ENCODE results near the gene RENBP. TPM values are rescaled to one million over a fixed set of nuclear protein-coding genes. Genes with fewer than 3 reads are reported as not detected.

Gene RENBP
- polyA plus RNA-seq, 3 donors = 2.7 to 125 (median 3.8) TPM

DNA sequence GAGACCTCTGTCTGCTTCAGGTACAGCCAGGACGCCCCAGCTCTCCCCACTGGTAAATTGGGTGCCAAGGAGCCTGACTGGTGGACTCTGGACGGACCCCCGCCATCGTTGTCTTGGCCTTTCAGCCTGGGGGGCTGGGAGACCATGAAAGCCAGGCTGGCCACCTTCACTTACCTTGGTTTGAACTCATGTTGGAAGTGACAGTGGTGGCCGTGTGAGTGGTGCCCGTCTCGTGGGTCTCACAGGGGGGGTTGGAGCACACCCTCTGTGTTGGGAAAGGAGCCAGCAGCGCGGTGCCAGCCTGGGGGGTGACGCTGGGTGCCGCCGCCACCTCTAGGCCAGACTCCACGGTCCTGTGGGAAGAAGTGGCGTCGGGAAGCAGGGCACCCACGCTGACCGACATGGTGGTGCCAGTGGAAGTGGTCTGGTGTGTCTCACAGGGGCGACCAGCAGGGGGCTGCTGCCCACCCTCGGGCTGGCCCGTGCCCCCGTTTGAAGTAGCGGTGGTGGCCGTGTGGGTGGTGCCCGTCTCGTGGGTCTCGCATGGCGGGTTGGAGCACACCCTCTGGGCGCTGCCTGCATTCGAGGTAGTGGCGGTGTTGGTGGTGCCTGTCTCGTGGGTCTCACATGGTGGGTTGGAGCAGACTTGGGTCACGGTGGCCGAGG lies 9.6 kb upstream of the RENBP start:
- peaks cover 6% of the 10 kb centered on the region for H3K79me2 ChIP-seq (ENCODE audit: insufficient read depth, low read length)
- intact Hi-C loops (cut with micrococcal nuclease) = loop anchor here (5.0 to 10.0 kb wide), 3 partner anchors 37 to 192 kb away; partner anchors contain the start of gene PLXNB3 (in 2 of the 2)

DNA sequence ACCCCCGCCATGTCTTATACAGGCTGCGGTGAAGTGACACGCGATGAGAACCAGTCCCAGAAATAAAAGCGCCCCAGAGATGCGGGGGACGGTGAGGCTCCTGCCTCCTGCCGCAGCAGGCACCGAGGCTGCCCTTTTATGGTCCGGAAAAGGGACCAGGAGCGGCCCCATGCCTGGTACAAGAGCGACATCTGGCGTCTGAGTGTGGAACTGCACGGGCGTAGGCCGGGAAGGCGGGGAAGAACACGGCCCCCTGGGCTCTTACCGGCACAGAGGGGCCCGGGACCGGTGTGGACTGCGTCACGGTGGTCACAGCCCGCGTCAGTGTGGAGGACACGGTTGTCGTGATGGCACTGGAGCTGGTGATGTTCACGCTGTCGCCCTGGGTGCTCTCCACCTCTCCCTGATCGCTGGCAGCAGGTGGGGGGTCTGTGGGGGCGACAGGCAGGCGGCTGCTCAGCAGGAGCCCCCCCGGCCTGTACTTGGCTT lies 8.9 kb upstream of the RENBP start:
- H4K20me1 ChIP-seq (ENCODE audit: insufficient read depth, low read length) = peaks cover 96% of the 10 kb centered on the region
- intact Hi-C loops (cut with micrococcal nuclease) = loop anchor here (5.0 to 10.0 kb wide), 3 partner anchors 36 to 191 kb away; partner anchors contain the start of gene PLXNB3 (in 2 of the 2)
- peaks cover 0 to 6% (median 0%) of the 10 kb centered on the region in 3 donors for H3K27me3 Mint-ChIP-seq (ENCODE audit: low read depth in 3 of 3)
- peaks cover 0 to 6% of the 10 kb centered on the region in 2 donors for H3K4me1 ChIP-seq (ENCODE audit: control insufficient read depth in 1 of 2, insufficient read depth in 2 of 2, low read length in 2 of 2)
- H3K4me2 ChIP-seq (replicated peaks; ENCODE audit: extremely low read depth, low read length, poor library complexity, severe bottlenecking) = no peak overlapping the region
- H3K4me1 Mint-ChIP-seq = peaks cover 1% of the 10 kb centered on the region
- H3K79me2 ChIP-seq (ENCODE audit: insufficient read depth, low read length) = peaks cover 6% of the 10 kb centered on the region
- no peak overlapping the region for H2AFZ ChIP-seq (ENCODE audit: insufficient read depth, low read depth, low read length, poor library complexity, severe bottlenecking)
- H3K4me3 ChIP-seq (replicated peaks in 1 of 3; ENCODE audit: low read depth in 2 of 3, low read length in 3 of 3) = no peak overlapping the region
- H3K4me3 Mint-ChIP-seq = no peak overlapping the region
- no peaks in the 10 kb centered on the region for H3K27me3 ChIP-seq (ENCODE audit: control insufficient read depth in 2 of 2, insufficient read depth in 2 of 2, low read length in 2 of 2)
- peaks cover 77 to 92% of the 10 kb centered on the region in 2 donors for H3K36me3 ChIP-seq (replicated peaks in 1 of 2; ENCODE audit: control insufficient read depth in 1 of 2, insufficient read depth in 2 of 2, low read length in 2 of 2)
- H3K36me3 Mint-ChIP-seq = peaks cover 55 to 93% of the 10 kb centered on the region in 2 donors
- peak overlapping the region in 1 of 7 donors; percentile 41 for H3K27ac Mint-ChIP-seq
- no peak overlapping the region for H3K27ac ChIP-seq (ENCODE audit: low read depth in 1 of 2, low read length in 2 of 2)
- TF ChIP-seq, protein P1, sequence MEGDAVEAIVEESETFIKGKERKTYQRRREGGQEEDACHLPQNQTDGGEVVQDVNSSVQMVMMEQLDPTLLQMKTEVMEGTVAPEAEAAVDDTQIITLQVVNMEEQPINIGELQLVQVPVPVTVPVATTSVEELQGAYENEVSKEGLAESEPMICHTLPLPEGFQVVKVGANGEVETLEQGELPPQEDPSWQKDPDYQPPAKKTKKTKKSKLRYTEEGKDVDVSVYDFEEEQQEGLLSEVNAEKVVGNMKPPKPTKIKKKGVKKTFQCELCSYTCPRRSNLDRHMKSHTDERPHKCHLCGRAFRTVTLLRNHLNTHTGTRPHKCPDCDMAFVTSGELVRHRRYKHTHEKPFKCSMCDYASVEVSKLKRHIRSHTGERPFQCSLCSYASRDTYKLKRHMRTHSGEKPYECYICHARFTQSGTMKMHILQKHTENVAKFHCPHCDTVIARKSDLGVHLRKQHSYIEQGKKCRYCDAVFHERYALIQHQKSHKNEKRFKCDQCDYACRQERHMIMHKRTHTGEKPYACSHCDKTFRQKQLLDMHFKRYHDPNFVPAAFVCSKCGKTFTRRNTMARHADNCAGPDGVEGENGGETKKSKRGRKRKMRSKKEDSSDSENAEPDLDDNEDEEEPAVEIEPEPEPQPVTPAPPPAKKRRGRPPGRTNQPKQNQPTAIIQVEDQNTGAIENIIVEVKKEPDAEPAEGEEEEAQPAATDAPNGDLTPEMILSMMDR (IDR thresholded peaks at IDR 0.05) = peak; percentile 87
- WGBS (ENCODE audit: insufficient coverage) = 38% methylated on average over 9 of the region's 33 CpGs
- peaks cover 0 to 3% (median 0%) of the 10 kb centered on the region in 7 donors for H3K9me3 Mint-ChIP-seq
- peak; percentile 49 to 61 (median 60) for DNase-seq
- no peak overlapping the region for H3K9ac ChIP-seq (ENCODE audit: insufficient read depth, low read length, poor library complexity, severe bottlenecking)
- H3K9me3 ChIP-seq (replicated peaks in 1 of 2; ENCODE audit: control insufficient read depth in 1 of 2, insufficient read depth in 1 of 2, low read length in 2 of 2) = no peaks in the 10 kb centered on the region

More for the DNA sequence above, 9.6 kb upstream of the RENBP start:
- Mint-ChIP-seq H3K4me1 (peaks cover 1% of the 10 kb centered on the region), H3K27ac (peak overlapping the region in 1 of 7 donors; percentile 63), H3K9me3 (peaks cover 0 to 3% (median 0%) of the 10 kb centered on the region in 7 donors), H3K27me3 (ENCODE audit: low read depth in 3 of 3) (peaks cover 0 to 6% (median 0%) of the 10 kb centered on the region in 3 donors), H3K36me3 (peaks cover 60 to 93% of the 10 kb centered on the region in 2 donors), H3K4me3 (no peak overlapping the region)
- Histone ChIP-seq H3K4me2 (replicated peaks; ENCODE audit: extremely low read depth, low read length, poor library complexity, severe bottlenecking) (no peak overlapping the region), H3K9ac (ENCODE audit: insufficient read depth, low read length, poor library complexity, severe bottlenecking) (no peak overlapping the region), H2AFZ (ENCODE audit: insufficient read depth, low read depth, low read length, poor library complexity, severe bottlenecking) (no peak overlapping the region), H3K27me3 (ENCODE audit: control insufficient read depth in 2 of 2, insufficient read depth in 2 of 2, low read length in 2 of 2) (no peaks in the 10 kb centered on the region), H3K27ac (ENCODE audit: low read depth in 1 of 2, low read length in 2 of 2) (no peak overlapping the region), H3K36me3 (replicated peaks in 1 of 2; ENCODE audit: control insufficient read depth in 1 of 2, insufficient read depth in 2 of 2, low read length in 2 of 2) (peaks cover 84 to 98% of the 10 kb centered on the region in 2 donors), H4K20me1 (ENCODE audit: insufficient read depth, low read length) (peaks cover 96% of the 10 kb centered on the region), H3K9me3 (replicated peaks in 1 of 2; ENCODE audit: control insufficient read depth in 1 of 2, insufficient read depth in 1 of 2, low read length in 2 of 2) (no peaks in the 10 kb centered on the region), H3K4me1 (ENCODE audit: control insufficient read depth in 1 of 2, insufficient read depth in 2 of 2, low read length in 2 of 2) (no peaks in the 10 kb centered on the region), H3K4me3 (replicated peaks in 1 of 3; ENCODE audit: low read depth in 2 of 3, low read length in 3 of 3) (no peak overlapping the region)
- 61% methylated on average over 6 of the region's 33 CpGs for WGBS (ENCODE audit: insufficient coverage)
- DNase-seq = no peak
- TF ChIP-seq, protein P1 (IDR thresholded peaks at IDR 0.05) = no peak

Measured in CD14-positive monocyte (primary cell).